GM12892 (cell line): Measurements from ENCODE around the gene METTL25B.

Source experiments
- POLR2AphosphoS5 ChIP-seq: IDR thresholded peaks from 2 replicates; pipeline ENCODE4 v1.6.1; 2011; ENCODE audit warnings: low read depth, low read length, control low read depth
- TAF1 ChIP-seq: IDR thresholded peaks from 2 replicates; pipeline ENCODE4 v1.6.1; 2011; ENCODE audit warnings: low read depth, mild to moderate bottlenecking, control low read depth, low read length, borderline replicate concordance

DNA sequence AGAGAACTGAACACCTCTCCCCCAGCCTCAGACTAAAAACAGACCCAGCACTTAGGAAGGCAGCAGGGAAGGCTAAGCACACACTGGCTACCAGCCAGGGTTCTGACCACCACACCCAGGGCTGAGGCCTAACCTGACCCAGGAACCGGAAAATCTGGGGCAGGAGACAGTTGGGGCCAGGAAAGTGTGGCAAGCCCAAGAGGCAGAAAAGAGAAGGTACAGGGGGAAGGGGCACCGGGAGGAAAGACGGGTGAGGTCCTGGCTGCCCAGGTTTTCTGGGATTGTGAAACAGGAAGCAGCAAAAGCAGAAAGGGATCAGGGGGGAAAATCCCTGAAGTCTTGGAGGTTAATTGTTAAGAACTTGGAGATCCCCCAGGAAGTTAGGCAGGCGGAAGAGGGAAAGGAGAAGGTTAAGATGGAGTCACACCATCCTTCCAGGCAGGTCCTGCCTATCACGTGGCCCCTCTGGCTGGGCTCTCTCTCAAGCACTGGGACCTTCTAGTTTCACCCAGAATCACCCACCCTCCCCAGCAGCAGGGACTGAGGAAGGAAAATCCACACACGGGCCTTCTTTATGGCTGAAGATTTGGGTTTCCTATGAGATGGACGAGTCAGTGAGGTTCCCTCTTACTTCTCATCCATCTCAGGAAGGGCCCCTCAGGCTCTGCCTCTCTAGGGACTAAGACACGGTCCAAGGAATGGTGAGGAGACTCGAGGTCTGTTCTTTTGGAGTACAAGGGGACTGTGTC is 20.6 kb downstream of the METTL25B start:
- TF ChIP-seq POLR2AphosphoS5 (no peak), TAF1 (no peak)
